GM19397 (cell line): ENCODE results near the gene ARX.

Source experiments
- ATAC-seq: cut with Tn5 transposase; IDR thresholded peaks from one replicate; pipeline ENCODE4 v1.9.1; 2021; ENCODE audit warnings: mild to moderate bottlenecking, moderate library complexity; ENCODE audit not compliant: unreplicated experiment

ARX gene

GRCh38 chrX:25002661-25003020 lies 13.1 kb downstream of the ARX start:
- no peak for ATAC-seq

- ATAC-seq = no peak
These were observed 13.7 kb downstream of the ARX start for GRCh38 chrX:25001808-25002660.

GRCh38 chrX:24999511-24999910 lies 16.3 kb downstream of the ARX start:
- ATAC-seq = no peak

DNA sequence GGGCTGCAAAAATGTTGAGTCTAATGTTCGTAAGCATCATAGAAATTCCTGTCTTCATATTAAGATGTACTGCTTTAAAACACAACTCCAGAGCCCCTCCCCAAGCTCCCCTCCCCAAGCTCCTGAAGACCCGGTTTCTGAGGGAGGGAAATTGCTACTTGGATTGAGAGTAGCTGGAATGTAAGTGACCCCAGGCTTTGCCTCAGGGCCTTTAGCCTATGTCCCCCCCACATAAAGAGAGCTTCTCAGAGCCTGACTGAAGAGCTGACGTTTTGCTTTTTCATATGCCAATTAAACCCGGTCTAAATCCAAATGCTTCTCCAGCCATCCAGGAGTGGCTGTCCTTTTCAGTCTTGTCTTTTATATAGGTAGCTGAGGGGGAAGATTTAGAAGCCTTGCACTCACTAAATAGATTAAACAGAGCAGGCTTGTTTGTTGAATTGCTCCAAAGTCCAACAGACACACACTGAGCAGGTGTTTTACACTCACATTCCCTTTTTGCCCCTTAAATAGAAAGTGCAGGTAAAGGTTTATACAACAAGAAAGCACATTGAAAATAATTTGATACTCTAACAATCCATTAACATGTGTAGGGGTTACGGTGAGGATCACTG lies 19.6 kb downstream of the ARX start:
- ATAC-seq = no peak

GRCh38 chrX:24993879-24994278 lies 21.9 kb downstream of the ARX start:
- no peak for ATAC-seq

DNA sequence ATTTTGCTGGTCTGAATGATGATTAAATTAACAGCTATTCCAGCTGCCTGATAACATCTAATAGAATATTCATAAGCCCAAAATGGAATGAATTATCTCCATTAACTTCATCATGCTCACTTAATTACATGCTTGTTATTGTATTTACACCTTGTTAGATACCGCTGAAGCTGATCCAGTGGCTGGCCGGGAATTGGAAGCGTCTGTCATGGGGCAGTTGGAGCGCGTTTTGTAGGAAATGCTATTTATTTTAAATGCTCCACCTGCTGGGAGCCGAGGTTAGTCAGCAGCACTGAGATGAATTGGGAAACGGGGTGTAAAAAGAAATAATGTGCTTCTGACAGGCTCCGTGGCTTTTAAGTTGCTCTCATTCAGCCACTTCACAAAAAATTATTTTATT lies 25.2 kb downstream of the ARX start:
- ATAC-seq = no peak

DNA sequence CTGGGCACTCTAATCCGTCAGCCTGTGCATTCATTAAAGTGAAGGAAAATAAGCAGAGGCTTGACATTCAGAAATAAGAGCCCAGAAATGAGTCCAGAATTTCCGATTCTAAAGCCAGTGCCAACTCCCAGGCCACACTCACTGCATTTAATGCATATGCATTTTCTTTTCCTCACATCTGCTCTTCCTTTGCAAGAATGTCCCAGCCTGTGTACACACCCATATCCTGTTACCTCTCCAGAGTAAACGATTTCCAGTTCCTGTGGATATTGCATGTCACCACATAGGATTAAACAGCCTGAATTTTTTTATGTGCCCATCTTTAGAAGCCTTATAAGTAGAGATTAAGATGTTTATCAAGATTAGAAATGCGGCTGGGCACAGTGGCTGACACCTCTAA lies 27.5 kb downstream of the ARX start:
- ATAC-seq = no peak

GRCh38 chrX:24987731-24988130 lies 28.0 kb downstream of the ARX start:
- no peak for ATAC-seq

DNA sequence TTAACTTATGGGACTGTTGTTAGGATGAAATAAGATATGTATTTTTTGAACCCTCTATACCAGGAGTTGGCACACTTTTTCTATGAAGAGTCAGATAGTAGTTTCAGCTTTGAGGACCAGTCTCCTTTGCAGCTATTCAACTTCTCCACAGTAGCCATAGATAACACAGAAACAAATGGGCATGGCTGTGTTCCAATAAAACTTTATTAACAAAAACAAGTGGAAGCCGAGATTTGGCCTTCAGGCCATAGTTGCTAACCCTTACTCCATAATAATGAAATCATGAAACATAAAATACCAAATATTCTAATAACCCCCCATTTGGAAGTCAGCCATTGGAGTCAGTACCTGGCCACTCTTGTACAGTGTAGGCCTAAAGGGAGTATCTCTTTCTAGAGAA lies 30.6 kb downstream of the ARX start:
- ATAC-seq = no peak

- no peak for ATAC-seq
These were observed 31.8 kb downstream of the ARX start for GRCh38 chrX:24983931-24984330.

DNA sequence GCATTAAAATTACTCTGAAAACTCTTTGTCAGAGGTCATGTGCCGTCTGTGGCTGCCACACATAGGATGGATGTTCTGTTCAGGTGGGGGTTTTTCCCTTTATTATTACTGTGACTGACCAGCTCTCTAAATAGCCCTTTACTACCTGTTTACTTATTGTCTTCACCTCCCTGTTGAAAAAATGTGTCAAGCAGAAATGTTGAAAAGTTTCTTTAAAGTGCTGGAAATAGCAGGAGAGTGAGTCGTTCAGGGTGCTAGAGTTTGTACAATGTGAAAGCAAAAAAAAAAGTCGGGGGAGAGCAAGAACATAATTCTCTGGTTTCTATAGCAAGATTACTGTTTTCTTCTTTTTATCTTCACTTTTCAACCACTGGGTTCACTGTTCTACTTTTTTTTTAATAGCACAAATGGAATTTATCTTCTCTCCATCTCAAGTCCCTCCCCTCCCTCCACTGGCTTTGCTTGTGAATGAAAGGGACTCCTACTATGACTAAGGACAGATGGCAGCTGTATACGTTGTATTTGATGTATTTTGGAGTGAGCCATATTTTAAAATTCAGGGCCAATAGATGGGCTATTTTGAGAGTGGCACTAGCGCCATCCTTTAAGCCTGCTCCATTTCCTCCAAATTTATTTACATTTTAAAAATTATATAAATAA lies 33.3 kb downstream of the ARX start:
- no peak for ATAC-seq

- no peak for ATAC-seq
These were observed 34.7 kb downstream of the ARX start for GRCh38 chrX:24981030-24981429.

DNA sequence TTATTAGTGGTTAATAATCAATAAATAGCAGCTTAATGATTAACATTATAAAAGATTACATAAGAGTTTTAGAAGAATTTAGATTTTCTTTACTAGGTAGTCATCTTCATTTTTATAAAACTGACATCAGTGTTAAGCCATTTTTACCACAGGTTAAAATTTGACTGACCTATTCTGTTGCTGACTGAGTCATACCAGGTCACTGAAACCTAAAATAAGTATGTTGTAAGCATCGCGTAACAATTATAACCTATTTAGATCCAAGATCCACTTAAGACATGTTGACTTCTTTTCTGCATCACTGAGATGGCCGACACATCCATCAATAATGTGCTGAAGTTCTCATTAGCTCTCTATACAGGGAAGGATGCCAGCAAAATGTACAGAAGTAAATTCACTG lies 36.7 kb downstream of the ARX start:
- no peak for ATAC-seq

DNA sequence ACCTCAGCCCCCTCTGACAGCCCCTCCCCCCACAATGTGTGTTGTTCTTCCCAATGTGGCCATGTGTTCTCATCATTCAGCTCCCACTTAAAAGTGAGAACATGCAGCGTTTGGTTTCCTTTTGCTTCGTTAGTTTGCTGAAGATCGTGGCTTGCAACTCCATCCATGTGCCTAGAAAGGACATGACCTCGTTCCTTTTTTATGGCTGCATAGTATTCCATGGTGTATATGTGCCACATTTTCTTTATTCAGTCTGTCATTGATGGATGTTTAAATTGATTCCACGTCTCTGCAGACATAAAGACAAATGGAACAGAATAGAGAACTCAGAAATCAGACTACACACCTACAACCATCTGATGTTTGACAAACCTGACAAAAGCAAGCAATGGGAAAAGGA lies 46.0 kb downstream of the ARX start:
- ATAC-seq = no peak

DNA sequence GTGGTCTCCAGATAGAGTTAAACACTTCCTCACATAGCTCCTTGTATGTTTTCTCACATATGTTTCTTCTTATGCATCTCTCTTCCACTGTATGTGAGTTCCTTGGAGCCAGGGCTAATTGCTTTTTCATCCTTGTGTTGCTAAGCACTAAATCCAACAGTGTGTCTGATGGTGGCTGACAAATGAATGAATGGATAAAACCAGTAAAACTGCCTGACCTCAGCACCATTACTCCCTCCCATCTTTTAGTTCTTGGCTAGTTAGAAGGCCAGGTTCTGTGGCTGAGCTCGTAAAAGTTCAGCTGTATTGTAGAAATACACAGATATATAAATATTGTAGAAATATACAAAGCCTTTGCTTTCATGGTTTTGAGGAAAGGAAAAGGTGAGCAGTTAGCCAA lies 50.4 kb downstream of the ARX start:
- no peak for ATAC-seq

- no peak for ATAC-seq
These were observed 51.9 kb downstream of the ARX start for GRCh38 chrX:24963823-24964222.

DNA sequence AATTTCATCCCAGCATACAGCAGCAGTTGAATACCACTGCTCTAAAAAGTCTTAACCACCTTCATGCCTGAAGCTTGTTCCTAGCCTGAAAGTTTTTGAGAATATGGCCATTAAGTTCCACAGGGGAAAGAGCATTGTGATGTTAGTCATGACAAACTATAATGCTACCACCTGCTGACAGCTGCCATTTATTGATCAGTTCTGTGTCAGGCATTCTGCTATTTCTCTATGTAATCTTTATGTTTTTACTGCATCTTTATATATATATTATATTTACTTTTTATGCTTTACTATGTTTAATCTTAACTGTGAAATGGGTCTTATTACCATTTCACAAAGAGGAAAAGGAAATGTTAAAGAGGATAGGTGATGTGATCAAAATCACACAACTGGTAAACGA lies 54.0 kb downstream of the ARX start:
- no peak for ATAC-seq

DNA sequence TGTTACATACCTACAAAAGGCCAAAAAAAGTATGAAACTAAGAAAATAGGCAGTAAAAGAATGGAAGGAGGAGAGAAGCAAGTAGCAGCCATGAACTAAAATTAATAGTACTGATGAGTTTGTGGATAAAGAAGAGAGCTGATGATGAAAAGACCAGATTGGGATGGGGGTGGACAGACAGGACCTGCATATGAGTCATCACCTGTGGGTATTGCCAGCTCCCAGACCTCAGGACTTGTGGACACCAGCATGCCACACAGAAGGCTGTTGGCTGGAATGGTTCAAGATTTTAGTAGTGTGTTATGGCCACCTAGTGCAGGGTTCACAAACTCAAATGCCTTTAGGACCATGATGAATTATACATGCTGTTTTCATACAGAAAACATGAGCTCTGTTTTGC lies 58.9 kb downstream of the ARX start:
- no peak for ATAC-seq

GRCh38 chrX:24955372-24955930 lies 60.3 kb downstream of the ARX start:
- ATAC-seq = no peak

DNA sequence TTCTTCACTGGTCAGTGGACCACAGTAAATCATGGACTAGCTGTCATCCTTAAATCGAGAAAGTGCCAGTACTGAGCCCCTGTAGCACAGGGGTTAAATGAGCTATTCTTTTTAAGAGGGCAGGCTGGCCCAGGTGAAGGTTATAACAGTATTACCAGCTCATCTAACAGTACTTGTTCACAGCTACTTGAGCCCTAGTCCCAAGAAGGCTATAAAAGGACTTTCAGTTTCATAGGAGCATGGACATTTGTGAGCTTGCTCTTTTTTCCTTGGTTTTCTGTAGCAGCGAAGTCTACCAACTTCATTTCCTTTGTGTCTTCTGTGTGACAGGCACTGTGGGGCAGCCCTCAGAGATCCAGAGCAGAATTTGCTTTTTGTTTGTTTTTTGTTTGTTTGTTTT lies 61.0 kb downstream of the ARX start:
- no peak for ATAC-seq
